SKM-1 (cell line): Measurements from ENCODE around the gene MIR17HG.
"Not testable (repeated sequence)": the region's sequence is repeated elsewhere in the genome, so short reads cannot be mapped to it uniquely, and the experiment has no call there.

Experiments used
- DNase-seq: peaks from one replicate; lab custom pipeline; 2025; ENCODE audit not compliant: unreplicated experiment; lab: John Stamatoyannopoulos, UW

The MIR17HG gene

GRCh38 chr13:91347202-91347995 is at the start of gene MIR17HG:
MIR17HG (plus strand) TSS chr13:91347687.
- peak; percentile 86 for DNase-seq

GRCh38 chr13:91298060-91298459 is 49.4 kb upstream of the MIR17HG start:
- DNase-seq, result no peak

GRCh38 chr13:91302111-91302510 is 45.4 kb upstream of the MIR17HG start:
- no peak for DNase-seq

GRCh38 chr13:91303031-91303430 is 44.5 kb upstream of the MIR17HG start:
- DNase-seq, result no peak

- no peak for DNase-seq
Observed at GRCh38 chr13:91304741-91305140, 42.7 kb upstream of the MIR17HG start.

GRCh38 chr13:91305652-91306051 is 41.8 kb upstream of the MIR17HG start:
- no peak for DNase-seq

- DNase-seq, result no peak
Observed at GRCh38 chr13:91307887-91308286, 39.6 kb upstream of the MIR17HG start.

- DNase-seq, result no peak
Observed at GRCh38 chr13:91308299-91308698, 39.2 kb upstream of the MIR17HG start.

- DNase-seq, result no peak
Observed at GRCh38 chr13:91311491-91311890, 36.0 kb upstream of the MIR17HG start.

- DNase-seq, result no peak
Observed at GRCh38 chr13:91312324-91312723, 35.2 kb upstream of the MIR17HG start.

- no peak for DNase-seq
Observed at GRCh38 chr13:91313103-91313502, 34.4 kb upstream of the MIR17HG start.

- DNase-seq, result no peak
Observed at GRCh38 chr13:91313581-91313980, 33.9 kb upstream of the MIR17HG start.

GRCh38 chr13:91314888-91315287 is 32.6 kb upstream of the MIR17HG start:
- DNase-seq, result no peak

- DNase-seq, result no peak
Observed at GRCh38 chr13:91318886-91319285, 28.6 kb upstream of the MIR17HG start.

- DNase-seq, result no peak
Observed at GRCh38 chr13:91319996-91320395, 27.5 kb upstream of the MIR17HG start.

- DNase-seq, result not testable (repeated sequence)
Observed at GRCh38 chr13:91320990-91321389, 26.5 kb upstream of the MIR17HG start.

GRCh38 chr13:91323349-91323748 is 24.1 kb upstream of the MIR17HG start:
- DNase-seq, result no peak

GRCh38 chr13:91326146-91326545 is 21.3 kb upstream of the MIR17HG start:
- DNase-seq, result no peak

- no peak for DNase-seq
Observed at GRCh38 chr13:91328726-91329125, 18.8 kb upstream of the MIR17HG start.

- DNase-seq, result no peak
Observed at GRCh38 chr13:91329733-91330132, 17.8 kb upstream of the MIR17HG start.

- no peak for DNase-seq
Observed at GRCh38 chr13:91331047-91331915, 16.2 kb upstream of the MIR17HG start.

GRCh38 chr13:91346062-91346461 is 1.4 kb upstream of the MIR17HG start:
- no peak for DNase-seq
